IMR-90 (cell line): ENCODE results near the gene CGB1.
A peak's percentile ranks its signal among the peaks of the same experiment; 100 is the strongest.

Source experiments
- CEBPB ChIP-seq: IDR thresholded peaks from 2 replicates; pipeline ENCODE4 v1.6.1; 2012; ENCODE audit warnings: low read depth, low read length, improper control_type of control experiment
- CHD1 ChIP-seq: IDR thresholded peaks from 2 replicates; pipeline ENCODE4 v1.6.1; 2012; ENCODE audit warnings: low read depth, low read length, improper control_type of control experiment
- CTCF ChIP-seq: conservative IDR thresholded peaks from 2 replicates; pipeline ENCODE4 v1.5.1; 2012; ENCODE audit warnings: mild to moderate bottlenecking, low read depth, low read length, improper control_type of control experiment
- FOS ChIP-seq: fragments of 150-350 bp; IDR thresholded peaks from 2 replicates; pipeline ENCODE4 v1.6.1; 2016; ENCODE audit warnings: low read depth, low read length
- MXI1 ChIP-seq: IDR thresholded peaks from 2 replicates; pipeline ENCODE4 v1.6.1; 2012; ENCODE audit warnings: low read depth, mild to moderate bottlenecking, low read length, moderate library complexity, borderline replicate concordance
- POLR2A ChIP-seq: IDR thresholded peaks from 2 replicates; pipeline ENCODE4 v1.6.1; 2012; ENCODE audit warnings: mild to moderate bottlenecking, low read depth, low read length
- RAD21 ChIP-seq: IDR thresholded peaks from 2 replicates; pipeline ENCODE4 v1.6.1; 2012; ENCODE audit warnings: low read length, improper control_type of control experiment
- RCOR1 ChIP-seq: IDR thresholded peaks from 2 replicates; pipeline ENCODE4 v1.6.1; 2012; ENCODE audit warnings: mild to moderate bottlenecking, low read length, improper control_type of control experiment; ENCODE audit not compliant: insufficient replicate concordance
- SMC3 ChIP-seq: fragments of 150-350 bp; IDR thresholded peaks from 2 replicates; pipeline ENCODE4 v1.6.1; 2016; ENCODE audit warnings: low read depth, mild to moderate bottlenecking, antibody characterized with exemption, low read length, moderate library complexity
- TF ChIP-seq, protein P1 (sequence below): fragments of 150-350 bp; IDR thresholded peaks from 2 replicates; pipeline ENCODE4 v1.6.1; 2017; ENCODE audit warnings: mild to moderate bottlenecking, antibody characterized with exemption, low read length, low read depth

DNA sequence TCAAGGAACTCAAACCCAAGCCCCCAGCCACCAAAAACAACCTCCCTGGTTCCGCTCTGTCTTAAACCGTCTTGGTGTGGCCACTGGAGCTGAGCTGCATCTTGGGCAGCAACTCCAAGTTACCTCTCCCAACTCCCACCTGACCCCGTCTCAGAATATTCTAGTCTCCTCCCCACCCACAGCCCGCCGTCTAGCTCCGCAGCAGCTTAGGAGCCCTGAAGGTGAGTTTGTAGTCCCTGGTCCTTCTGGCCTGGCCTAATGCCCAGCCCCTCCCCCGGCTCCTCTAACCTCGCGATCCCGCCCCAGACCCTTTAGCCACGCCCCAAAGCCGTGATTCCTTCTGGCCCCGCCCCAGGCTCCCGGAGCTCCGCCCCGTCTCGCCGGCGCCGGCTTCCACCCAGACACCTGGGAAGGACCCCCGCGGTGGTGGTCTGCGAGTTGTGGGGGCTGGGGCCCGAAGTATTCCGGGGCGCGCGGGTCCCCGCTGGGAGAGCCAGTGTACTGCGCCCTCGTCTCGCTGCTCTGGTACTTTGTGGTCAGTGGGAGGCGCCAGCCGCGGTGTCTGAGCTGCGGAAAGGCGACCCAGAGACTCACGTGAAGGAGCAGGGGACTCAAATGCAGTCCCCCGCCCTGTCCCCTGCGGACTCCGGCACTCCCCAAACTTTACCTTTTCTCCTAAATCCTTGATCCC, 17.3 kb downstream of the CGB1 start:
- TF ChIP-seq FOS: no peak
- TF ChIP-seq CTCF: peak; percentile 27
- TF ChIP-seq POLR2A: no peak
- no peak for TF ChIP-seq RAD21
- TF ChIP-seq RCOR1: no peak
- no peak for TF ChIP-seq SMC3
- TF ChIP-seq MXI1: no peak
- TF ChIP-seq CEBPB: no peak
- TF ChIP-seq, protein P1, sequence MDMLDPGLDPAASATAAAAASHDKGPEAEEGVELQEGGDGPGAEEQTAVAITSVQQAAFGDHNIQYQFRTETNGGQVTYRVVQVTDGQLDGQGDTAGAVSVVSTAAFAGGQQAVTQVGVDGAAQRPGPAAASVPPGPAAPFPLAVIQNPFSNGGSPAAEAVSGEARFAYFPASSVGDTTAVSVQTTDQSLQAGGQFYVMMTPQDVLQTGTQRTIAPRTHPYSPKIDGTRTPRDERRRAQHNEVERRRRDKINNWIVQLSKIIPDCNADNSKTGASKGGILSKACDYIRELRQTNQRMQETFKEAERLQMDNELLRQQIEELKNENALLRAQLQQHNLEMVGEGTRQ: no peak
- TF ChIP-seq CHD1: no peak
